GM23338 (cell line): ENCODE data around the gene COLQ.

Experiments used
- CTCF ChIP-seq, 2 experiments: fragments of 200-600 bp in 1 of 2; sonication (generic) in 1 of 2; conservative IDR thresholded peaks; 2 replicates each; pipeline versions ENCODE4 v1.5.1 to v1.6.1; 2016 to 2017; ENCODE audit warnings: antibody characterized with exemption in 2 of 2, low read depth in 2 of 2, mild to moderate bottlenecking in 2 of 2, moderate library complexity in 1 of 2
- ETS1 ChIP-seq: IDR thresholded peaks from 2 replicates; pipeline ENCODE4 v1.6.1; 2016; ENCODE audit warnings: antibody characterized with exemption
- EZH2 ChIP-seq: fragments of 200-600 bp; sonication (generic); IDR thresholded peaks from one replicate; pipeline ENCODE4 v1.8.0; 2017; ENCODE audit warnings: antibody characterized with exemption, mild to moderate bottlenecking, low read depth; ENCODE audit not compliant: unreplicated experiment
- NANOG ChIP-seq: IDR thresholded peaks from 2 replicates; pipeline ENCODE4 v1.6.1; 2016; ENCODE audit warnings: antibody characterized with exemption, borderline replicate concordance
- STAT1 ChIP-seq: IDR thresholded peaks from one replicate; pipeline ENCODE4 v1.6.1; 2016; ENCODE audit warnings: antibody characterized with exemption; ENCODE audit not compliant: unreplicated experiment

- no peak for TF ChIP-seq CTCF (conservative IDR thresholded peaks at IDR 0.05; ENCODE audit: low read depth in 2 of 2)
- TF ChIP-seq STAT1: no peak
- no peak for TF ChIP-seq ETS1
- TF ChIP-seq NANOG: no peak
- TF ChIP-seq EZH2: no peak
These were observed 49.6 kb downstream of the COLQ start for GRCh38 chr3:15471861-15472260.
